ENCODE results near the gene FOLR2.

- TF ChIP-seq CTCF (IDR thresholded peaks at IDR 0.05), result no peak
- TF ChIP-seq POLR2A (IDR thresholded peaks at IDR 0.05), result no peak
Measured at GRCh38 chr11:72235351-72236057, 18.9 kb downstream of the FOLR2 start.
